Measurements from ENCODE around the gene ZFP36.

ZFP36 gene

GRCh38 chr19:39411081-39411831 lies 4.6 kb downstream of the ZFP36 start:
- Histone ChIP-seq H3F3A (ENCODE audit: insufficient read depth, low read length) (peaks cover 5% of the 10 kb centered on the region), H3K27me3 (ENCODE audit: insufficient read depth, low read length) (no peaks in the 10 kb centered on the region), H3K27ac (ENCODE audit: low read depth, low read length, poor library complexity, severe bottlenecking) (peak overlapping the region; percentile 96), H3K4me2 (ENCODE audit: low read length) (peak overlapping the region; percentile 81), H3K79me2 (ENCODE audit: insufficient read depth, low read length) (peaks cover 6% of the 10 kb centered on the region), H3K4me1 (ENCODE audit: insufficient read depth, low read length, severe bottlenecking) (peaks cover 47% of the 10 kb centered on the region), H3K9me2 (ENCODE audit: low read depth, low read length) (no peaks in the 10 kb centered on the region), H3K9me3 (ENCODE audit: low read length) (no peaks in the 10 kb centered on the region), H2AFZ (ENCODE audit: low read length) (no peak overlapping the region), H4K20me1 (ENCODE audit: insufficient read depth, low read length) (no peaks in the 10 kb centered on the region), H3K4me3 (ENCODE audit: low read depth, low read length, poor library complexity, severe bottlenecking) (peak overlapping the region; percentile 52), H3K9ac (ENCODE audit: low read length) (peak overlapping the region; percentile 88; the same call in 1 of the 2 replicates), H3K36me3 (ENCODE audit: insufficient read depth, low read length) (peaks cover 10% of the 10 kb centered on the region)
- TF ChIP-seq EZH2 (IDR thresholded peaks at IDR 0.05; ENCODE audit: borderline replicate concordance, low read length): no peak
- TF ChIP-seq, protein P1, sequence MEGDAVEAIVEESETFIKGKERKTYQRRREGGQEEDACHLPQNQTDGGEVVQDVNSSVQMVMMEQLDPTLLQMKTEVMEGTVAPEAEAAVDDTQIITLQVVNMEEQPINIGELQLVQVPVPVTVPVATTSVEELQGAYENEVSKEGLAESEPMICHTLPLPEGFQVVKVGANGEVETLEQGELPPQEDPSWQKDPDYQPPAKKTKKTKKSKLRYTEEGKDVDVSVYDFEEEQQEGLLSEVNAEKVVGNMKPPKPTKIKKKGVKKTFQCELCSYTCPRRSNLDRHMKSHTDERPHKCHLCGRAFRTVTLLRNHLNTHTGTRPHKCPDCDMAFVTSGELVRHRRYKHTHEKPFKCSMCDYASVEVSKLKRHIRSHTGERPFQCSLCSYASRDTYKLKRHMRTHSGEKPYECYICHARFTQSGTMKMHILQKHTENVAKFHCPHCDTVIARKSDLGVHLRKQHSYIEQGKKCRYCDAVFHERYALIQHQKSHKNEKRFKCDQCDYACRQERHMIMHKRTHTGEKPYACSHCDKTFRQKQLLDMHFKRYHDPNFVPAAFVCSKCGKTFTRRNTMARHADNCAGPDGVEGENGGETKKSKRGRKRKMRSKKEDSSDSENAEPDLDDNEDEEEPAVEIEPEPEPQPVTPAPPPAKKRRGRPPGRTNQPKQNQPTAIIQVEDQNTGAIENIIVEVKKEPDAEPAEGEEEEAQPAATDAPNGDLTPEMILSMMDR (IDR thresholded peaks at IDR 0.05; ENCODE audit: low read length): no peak

GRCh38 chr19:39411832-39412099 lies 5.1 kb downstream of the ZFP36 start:
- Histone ChIP-seq H3K36me3 (ENCODE audit: insufficient read depth, low read length) (peaks cover 10% of the 10 kb centered on the region), H3K9ac (ENCODE audit: low read length) (peak overlapping the region; percentile 88), H3K9me3 (ENCODE audit: low read length) (no peaks in the 10 kb centered on the region), H3K4me1 (ENCODE audit: insufficient read depth, low read length, severe bottlenecking) (peaks cover 45% of the 10 kb centered on the region), H3K4me2 (ENCODE audit: low read length) (peak overlapping the region; percentile 81), H3K27ac (ENCODE audit: low read depth, low read length, poor library complexity, severe bottlenecking) (peak overlapping the region; percentile 96), H3K79me2 (ENCODE audit: insufficient read depth, low read length) (peaks cover 6% of the 10 kb centered on the region), H2AFZ (ENCODE audit: low read length) (no peak overlapping the region), H3K9me2 (ENCODE audit: low read depth, low read length) (no peaks in the 10 kb centered on the region), H4K20me1 (ENCODE audit: insufficient read depth, low read length) (no peaks in the 10 kb centered on the region), H3K27me3 (ENCODE audit: insufficient read depth, low read length) (no peaks in the 10 kb centered on the region), H3F3A (ENCODE audit: insufficient read depth, low read length) (peaks cover 5% of the 10 kb centered on the region), H3K4me3 (ENCODE audit: low read depth, low read length, poor library complexity, severe bottlenecking) (peak overlapping the region; percentile 52)
- TF ChIP-seq, protein P1 (IDR thresholded peaks at IDR 0.05; ENCODE audit: low read length): peak; percentile 98
- no peak for TF ChIP-seq EZH2 (IDR thresholded peaks at IDR 0.05; ENCODE audit: borderline replicate concordance, low read length)

GRCh38 chr19:39412100-39412866 lies 5.6 kb downstream of the ZFP36 start, which contains the start of gene PLEKHG2:
PLEKHG2 (plus strand) TSS chr19:39412669; CDS start chr19:39414087, 1,418 bp downstream.
- peak within 1 kb of the TSS; percentile 99 for H3K9ac ChIP-seq (ENCODE audit: low read length)
- no peaks in the 10 kb centered on the region for H3K9me2 ChIP-seq (ENCODE audit: low read depth, low read length)
- H3K4me2 ChIP-seq (ENCODE audit: low read length): peak within 1 kb of the TSS; percentile 93
- H3K36me3 ChIP-seq (ENCODE audit: insufficient read depth, low read length): peaks cover 10% of the 10 kb centered on the region
- no peak for TF ChIP-seq EZH2 (IDR thresholded peaks at IDR 0.05; ENCODE audit: borderline replicate concordance, low read length)
- TF ChIP-seq, protein P1 (IDR thresholded peaks at IDR 0.05; ENCODE audit: low read length): peak; percentile 87
- no peaks in the 10 kb centered on the region for H3K9me3 ChIP-seq (ENCODE audit: low read length)
- H2AFZ ChIP-seq (ENCODE audit: low read length): 0 out of 2 replicates have a peak within 1 kb of the TSS, but pooled peaks have one; percentile 23
- peaks cover 5% of the 10 kb centered on the region for H3F3A ChIP-seq (ENCODE audit: insufficient read depth, low read length)
- peaks cover 45% of the 10 kb centered on the region for H3K4me1 ChIP-seq (ENCODE audit: insufficient read depth, low read length, severe bottlenecking)
- no peaks in the 10 kb centered on the region for H4K20me1 ChIP-seq (ENCODE audit: insufficient read depth, low read length)
- H3K79me2 ChIP-seq (ENCODE audit: insufficient read depth, low read length): peaks cover 6% of the 10 kb centered on the region
- H3K4me3 ChIP-seq (ENCODE audit: low read depth, low read length, poor library complexity, severe bottlenecking): peak within 1 kb of the TSS; percentile 99
- H3K27me3 ChIP-seq (ENCODE audit: insufficient read depth, low read length): no peaks in the 10 kb centered on the region
- peak within 1 kb of the TSS; percentile 96 for H3K27ac ChIP-seq (ENCODE audit: low read depth, low read length, poor library complexity, severe bottlenecking)
